Spleen (tissue), 11 donors: ENCODE results near the gene NUDT5. TPM values are rescaled to one million over a fixed set of nuclear protein-coding genes. Genes with fewer than 3 reads are reported as not detected.
A peak's percentile ranks its signal among the peaks of the same experiment; 100 is the strongest.

ENCODE experiments used
- DNase-seq: peaks from one replicate; pipeline ENCODE4 v3.0.0-alpha.2; 2020
- H3K27ac ChIP-seq, 8 donors: fragments of 200-600 bp; sonication (generic) in 7 of 8; 1 replicate in 4 of 8; 2 replicates in 4 of 8; pipeline versions ENCODE4 v1.5.0 to v1.8.0; 2016 to 2021; ENCODE audit warnings: inconsistent platforms in 4 of 8, mild to moderate bottlenecking in 4 of 8, moderate library complexity in 1 of 8
- H3K27me3 ChIP-seq, 7 donors: fragments of 200-600 bp; sonication (generic) in 6 of 7; replicated peaks in 1 of 7; 1 replicate in 4 of 7; 2 replicates in 3 of 7; pipeline versions ENCODE4 v1.5.0 to v1.8.0; 2016 to 2021; ENCODE audit warnings: inconsistent platforms in 3 of 7, mild to moderate bottlenecking in 1 of 7
- H3K36me3 ChIP-seq, 6 donors: fragments of 200-600 bp; sonication (generic) in 5 of 6; 1 replicate in 4 of 6; 2 replicates in 2 of 6; pipeline versions ENCODE4 v1.5.0 to v1.8.0; 2016 to 2021; ENCODE audit warnings: inconsistent platforms in 2 of 6
- H3K4me1 ChIP-seq, 6 donors: fragments of 200-600 bp; sonication (generic) in 5 of 6; 1 replicate in 3 of 6; 2 replicates in 3 of 6; pipeline versions ENCODE4 v1.5.0 to v1.8.0; 2016 to 2021; ENCODE audit warnings: inconsistent platforms in 3 of 6
- H3K4me3 ChIP-seq, 8 donors: fragments of 200-600 bp; sonication (generic) in 7 of 8; 1 replicate in 4 of 8; 2 replicates in 4 of 8; pipeline versions ENCODE4 v1.5.0 to v1.8.0; 2016 to 2021; ENCODE audit warnings: inconsistent platforms in 4 of 8, mild to moderate bottlenecking in 4 of 8, moderate library complexity in 2 of 8
- H3K9me3 ChIP-seq, 8 donors: fragments of 200-600 bp; sonication (generic) in 7 of 8; 1 replicate in 4 of 8; 2 replicates in 4 of 8; pipeline versions ENCODE4 v1.5.0 to v1.8.0; 2016 to 2021; ENCODE audit warnings: inconsistent platforms in 4 of 8
- POLR2A ChIP-seq, 3 donors: fragments of 450-650 bp; IDR thresholded peaks; one replicate each; pipeline ENCODE4 v1.5.1; 2017; ENCODE audit warnings: antibody characterized with exemption in 3 of 3, mild to moderate bottlenecking in 1 of 3
- POLR2AphosphoS5 ChIP-seq, 3 donors: sonication (generic); formaldehyde crosslinking; IDR thresholded peaks; one replicate each; pipeline ENCODE4 v1.5.1; 2017; ENCODE audit warnings: antibody characterized with exemption in 3 of 3
- WGBS, 5 donors: extraction: QIAGEN DNeasy Blood & Tissue Kit in 3 of 5; methylation state at CpG; one replicate each; pipeline versions ENCODE4 v1.1.5 to v1.1.7; 2013 to 2018; 5-methylcytosine and 5-hydroxymethylcytosine counted together
- intact Hi-C: fragments of 100-400 bp; cut with DNase I; formaldehyde crosslinking; loops from one replicate; pipeline ENCODE4 v1.15.0; 2023; ENCODE audit warnings: low total_unique reads
- polyA plus RNA-seq, 3 donors: library from polyadenylated mRNA; stranded (reverse); fragments of 200-250 nt; gene quantifications; one replicate each; pipeline ENCODE4 v1.2.1, GENCODE V29; 2013
- total RNA-seq, 7 donors: library from RNA; depleted of rRNA in 3 of 7; stranded (reverse); fragments of >200 nt in 3 of 7; fragmentation: NEBNext Ultra II Directional in 4 of 7; extraction: Animal tissue kit (Norgen Biotek cat#: 25700) in 4 of 7; gene quantifications; one replicate each; pipeline versions ENCODE4 v1.1.0 to v1.2.1, GENCODE V29; 2016 to 2021
- TF ChIP-seq, protein P1 (sequence below), 11 experiments: fragments of 200-600 bp in 7 of 11; fragments of 450-650 bp in 4 of 11; sonication (generic) in 4 of 11; IDR thresholded peaks in 8 of 11; conservative IDR thresholded peaks in 3 of 11; 1 replicate in 7 of 11; 2 replicates in 4 of 11; pipeline versions ENCODE4 v1.4.0 to v1.8.0; 2016 to 2021; ENCODE audit warnings: antibody characterized with exemption in 11 of 11, inconsistent platforms in 4 of 11, mild to moderate bottlenecking in 1 of 11
- donor health status: healthy with polysubstance abuse.
- donor health status: DM: no; HTN: no; CAD: no; lungs with moderate emphysema.
- donor health status: DM: no; HTN: no; CAD: no.
- donor health status: Bipolar disorder and iron deficiency.
- donor health status: healthy.
- donor health status: DM: no; HTN: no; CAD: no.
- donor health status: DM: yes; HTN: yes; CAD: no.

Gene NUDT5
- total and polyA plus RNA-seq, 10 donors = 32.5 to 63.4 (median 41.4) TPM

DNA sequence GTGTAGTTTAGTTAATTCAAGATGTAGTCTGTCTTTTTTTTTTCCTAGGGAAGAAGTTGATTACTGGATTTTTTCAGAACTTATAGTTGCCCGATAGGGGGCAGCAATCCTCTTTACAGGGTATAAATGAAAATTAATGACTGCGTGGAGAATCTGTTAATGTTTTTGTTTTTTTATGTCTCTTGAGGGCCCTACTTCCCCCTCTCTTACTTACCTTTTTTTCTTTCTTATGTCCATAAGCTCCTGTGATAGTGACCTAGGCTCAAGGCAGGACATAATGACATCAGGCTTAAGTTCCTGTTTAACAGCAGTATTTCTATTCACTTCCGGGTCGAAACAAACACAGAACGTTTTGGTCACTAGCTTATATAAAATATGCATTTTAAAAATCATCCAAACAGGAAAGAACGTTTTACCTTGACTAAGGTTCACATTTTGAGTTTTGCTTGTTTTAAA lies 19.1 kb upstream of the NUDT5 start:
- 16 to 23% (median 22%) methylated on average over 6 of the region's 6 CpGs for WGBS, 5 donors
- intact Hi-C loops = no loop called here
- Histone ChIP-seq H3K4me1 (peaks cover 3 to 37% (median 20%) of the 10 kb centered on the region in 6 donors), H3K36me3 (peaks cover 5 to 85% (median 64%) of the 10 kb centered on the region in 6 donors), H3K4me3 (peak overlapping the region in 3 of 8 donors; percentile 10 to 38 (median 20)), H3K27ac (peak overlapping the region; percentile 16 to 73 (median 56)), H3K27me3 (no peaks in the 10 kb centered on the region), H3K9me3 (no peaks in the 10 kb centered on the region)
- no peak for TF ChIP-seq POLR2A (IDR thresholded peaks at IDR 0.05)
- TF ChIP-seq, protein P1, sequence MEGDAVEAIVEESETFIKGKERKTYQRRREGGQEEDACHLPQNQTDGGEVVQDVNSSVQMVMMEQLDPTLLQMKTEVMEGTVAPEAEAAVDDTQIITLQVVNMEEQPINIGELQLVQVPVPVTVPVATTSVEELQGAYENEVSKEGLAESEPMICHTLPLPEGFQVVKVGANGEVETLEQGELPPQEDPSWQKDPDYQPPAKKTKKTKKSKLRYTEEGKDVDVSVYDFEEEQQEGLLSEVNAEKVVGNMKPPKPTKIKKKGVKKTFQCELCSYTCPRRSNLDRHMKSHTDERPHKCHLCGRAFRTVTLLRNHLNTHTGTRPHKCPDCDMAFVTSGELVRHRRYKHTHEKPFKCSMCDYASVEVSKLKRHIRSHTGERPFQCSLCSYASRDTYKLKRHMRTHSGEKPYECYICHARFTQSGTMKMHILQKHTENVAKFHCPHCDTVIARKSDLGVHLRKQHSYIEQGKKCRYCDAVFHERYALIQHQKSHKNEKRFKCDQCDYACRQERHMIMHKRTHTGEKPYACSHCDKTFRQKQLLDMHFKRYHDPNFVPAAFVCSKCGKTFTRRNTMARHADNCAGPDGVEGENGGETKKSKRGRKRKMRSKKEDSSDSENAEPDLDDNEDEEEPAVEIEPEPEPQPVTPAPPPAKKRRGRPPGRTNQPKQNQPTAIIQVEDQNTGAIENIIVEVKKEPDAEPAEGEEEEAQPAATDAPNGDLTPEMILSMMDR (IDR thresholded peaks at IDR 0.05 in 8 of 11, conservative IDR thresholded peaks at IDR 0.05 in 3 of 11) = peak; percentile 27 to 71 (median 57)
- DNase-seq = no peak

- Histone ChIP-seq H3K27me3 (no peaks in the 10 kb centered on the region), H3K36me3 (peaks cover 5 to 85% (median 59%) of the 10 kb centered on the region in 6 donors), H3K4me1 (peaks cover 3 to 35% (median 19%) of the 10 kb centered on the region in 6 donors), H3K27ac (peak overlapping the region in 6 of 8 donors; percentile 16 to 73 (median 60)), H3K4me3 (no peak overlapping the region), H3K9me3 (no peaks in the 10 kb centered on the region)
- TF ChIP-seq, protein P1 (IDR thresholded peaks at IDR 0.05 in 8 of 11, conservative IDR thresholded peaks at IDR 0.05 in 3 of 11) = no peak
- TF ChIP-seq POLR2A (IDR thresholded peaks at IDR 0.05) (no peak), POLR2AphosphoS5 (IDR thresholded peaks at IDR 0.05) (no peak)
- DNase-seq = no peak
- intact Hi-C loops = no loop called here
- WGBS, 5 donors = 63 to 80% (median 66%) methylated on average over 4 of the region's 4 CpGs
Observed at GRCh38 chr10:12214093-12214492, 18.4 kb upstream of the NUDT5 start.

DNA sequence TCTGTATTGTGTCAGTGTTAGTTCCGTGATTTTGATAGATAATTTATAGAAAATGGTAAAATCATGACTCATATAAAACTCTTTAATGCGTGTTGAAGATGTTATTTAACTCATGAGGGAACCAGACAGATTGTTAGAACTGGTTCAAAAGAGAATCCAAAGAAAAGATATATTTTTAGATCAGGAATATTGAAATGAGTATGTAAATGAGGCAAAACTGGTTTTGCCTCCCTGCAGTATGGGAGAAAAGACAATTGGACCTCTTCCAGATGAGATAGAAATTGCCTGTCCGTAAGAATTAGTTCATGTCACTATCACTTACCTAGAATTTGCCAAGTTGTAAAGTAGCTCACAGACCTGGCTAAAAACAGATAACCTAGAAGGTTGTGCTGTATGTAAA lies 17.9 kb upstream of the NUDT5 start:
- peaks cover 3 to 31% (median 19%) of the 10 kb centered on the region in 6 donors for H3K4me1 ChIP-seq
- peak overlapping the region in 2 of 8 donors; percentile 72 to 73 for H3K27ac ChIP-seq
- intact Hi-C loops = no loop called here
- no peak overlapping the region for H3K4me3 ChIP-seq
- H3K9me3 ChIP-seq = no peaks in the 10 kb centered on the region
- 73 to 89% (median 86%) methylated on average over 3 of the region's 3 CpGs for WGBS, 5 donors
- TF ChIP-seq POLR2AphosphoS5 (IDR thresholded peaks at IDR 0.05) = no peak
- TF ChIP-seq POLR2A (IDR thresholded peaks at IDR 0.05) = no peak
- TF ChIP-seq, protein P1 (IDR thresholded peaks at IDR 0.05 in 8 of 11, conservative IDR thresholded peaks at IDR 0.05 in 3 of 11) = no peak
- no peak for DNase-seq
- H3K27me3 ChIP-seq = no peaks in the 10 kb centered on the region
- peaks cover 5 to 85% (median 54%) of the 10 kb centered on the region in 6 donors for H3K36me3 ChIP-seq

DNA sequence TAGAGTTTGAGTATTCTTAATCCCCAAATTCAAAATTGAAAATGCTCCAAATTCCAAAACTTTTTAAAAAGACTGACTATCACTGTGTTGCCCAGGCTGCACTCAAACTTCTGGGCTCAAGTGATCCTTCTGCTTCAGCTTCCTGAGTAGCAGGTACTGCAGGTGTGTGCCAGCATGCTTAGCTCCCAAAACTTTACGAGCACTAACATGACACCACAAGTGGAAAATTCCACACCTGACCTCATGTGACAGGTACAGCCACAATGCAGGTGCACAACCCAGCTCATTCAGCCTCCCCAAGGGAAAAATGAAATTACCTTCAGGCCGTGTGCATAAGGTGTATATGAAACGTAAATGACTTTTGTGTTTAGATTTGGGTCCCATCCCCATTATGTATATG lies 16.8 kb upstream of the NUDT5 start:
- Histone ChIP-seq H3K36me3 (peaks cover 5 to 85% (median 47%) of the 10 kb centered on the region in 6 donors), H3K4me3 (no peak overlapping the region), H3K4me1 (peaks cover 3 to 36% (median 19%) of the 10 kb centered on the region in 6 donors), H3K27ac (no peak overlapping the region), H3K9me3 (no peaks in the 10 kb centered on the region), H3K27me3 (no peaks in the 10 kb centered on the region)
- intact Hi-C loops = no loop called here
- no peak for DNase-seq
- 74 to 93% (median 86%) methylated on average over 3 of the region's 3 CpGs for WGBS, 5 donors
- TF ChIP-seq POLR2A (IDR thresholded peaks at IDR 0.05) (no peak), POLR2AphosphoS5 (IDR thresholded peaks at IDR 0.05) (no peak)
- TF ChIP-seq, protein P1 (IDR thresholded peaks at IDR 0.05 in 8 of 11, conservative IDR thresholded peaks at IDR 0.05 in 3 of 11) = no peak
